DMS53 (cell line): ENCODE data around the gene PRKAR1B.

Experiments used
- DNase-seq: peaks from one replicate; lab custom pipeline; 2025; lab: John Stamatoyannopoulos, UW

Gene PRKAR1B

GRCh38 chr7:603152-603951 lies 123.7 kb downstream of the PRKAR1B start:
- no peak for DNase-seq

DNA sequence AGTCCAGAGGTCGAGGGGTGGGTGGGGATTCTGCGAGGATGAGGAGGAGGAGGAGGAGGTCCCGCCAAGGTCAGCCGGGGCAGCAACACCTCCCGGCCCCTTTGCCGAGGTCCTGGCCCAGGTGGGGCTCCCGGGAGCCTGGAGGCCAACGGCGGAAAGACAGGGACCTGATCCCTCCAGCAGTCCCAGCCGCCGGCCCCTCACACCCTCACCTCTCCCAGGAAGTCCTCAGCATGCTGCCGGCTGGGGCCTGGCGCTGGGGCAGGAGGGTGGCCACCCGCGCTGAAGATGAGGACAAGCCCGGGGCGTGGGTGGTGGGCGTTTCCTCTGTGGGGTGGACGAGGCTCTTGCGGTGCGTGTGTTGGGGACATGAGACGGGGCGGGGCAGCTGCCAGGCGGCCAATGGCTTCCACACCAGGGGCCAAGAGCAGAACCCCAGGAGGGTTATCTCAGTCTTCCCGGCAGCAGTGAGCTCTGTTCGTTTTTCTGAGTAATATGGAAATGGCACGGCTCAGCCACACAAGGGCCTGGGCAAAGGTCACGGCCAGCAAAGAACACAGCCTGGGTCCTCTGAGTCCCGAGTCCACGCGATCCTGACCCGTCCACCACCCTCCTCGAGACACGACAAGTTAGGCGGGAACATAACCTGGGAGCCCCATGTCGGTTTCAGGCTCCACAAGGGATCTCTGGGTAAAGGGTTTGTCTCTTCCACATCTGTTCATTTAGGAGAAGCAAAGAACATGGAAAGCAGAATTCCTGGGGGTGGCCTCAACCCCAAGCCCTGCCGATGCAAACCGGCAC lies 124.5 kb downstream of the PRKAR1B start:
- no peak for DNase-seq

GRCh38 chr7:601595-602340 lies 125.3 kb downstream of the PRKAR1B start:
- no peak for DNase-seq

GRCh38 chr7:601036-601594 lies 126.0 kb downstream of the PRKAR1B start:
- DNase-seq, result no peak

DNA sequence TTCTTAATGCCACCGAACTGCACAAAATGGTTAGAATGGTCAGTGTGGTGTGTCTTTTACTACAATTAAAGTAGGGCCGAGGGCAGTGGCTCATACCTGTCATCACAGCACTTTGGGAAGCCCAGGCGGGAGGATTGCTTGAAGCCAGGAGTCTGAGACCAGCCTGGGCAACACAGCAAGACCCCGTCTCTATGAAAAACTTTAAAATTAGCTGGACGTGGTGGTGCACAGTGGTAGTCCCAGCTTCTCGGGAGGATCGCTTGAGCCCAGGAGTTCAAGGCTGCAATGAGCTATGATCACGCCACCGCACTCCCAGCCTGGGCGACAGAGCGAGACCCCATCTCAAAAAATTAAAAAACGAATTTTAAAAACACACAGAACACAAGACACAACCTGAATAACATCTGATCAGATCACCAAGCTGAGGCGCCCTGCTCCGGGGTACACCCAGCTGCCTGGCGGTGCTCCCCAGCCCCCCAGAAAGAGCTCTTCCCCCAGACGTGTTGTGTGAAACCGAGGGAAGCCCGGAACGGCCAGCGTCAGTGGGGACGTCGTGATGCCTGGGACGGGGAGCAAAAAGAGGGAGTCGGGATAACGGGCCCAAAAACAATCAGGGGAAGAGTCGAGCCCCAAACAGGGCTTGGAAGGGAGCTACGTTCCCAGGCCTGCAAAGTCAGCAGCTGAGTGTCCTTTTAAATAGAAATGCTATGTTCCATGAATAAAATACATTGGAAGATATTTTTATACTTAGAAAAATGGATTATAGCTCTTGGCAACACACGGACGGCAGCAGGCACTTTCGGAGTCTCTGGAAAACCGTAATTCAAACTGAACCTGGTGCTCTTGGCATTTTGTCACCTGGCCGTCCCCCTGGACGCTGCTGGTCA lies 126.7 kb downstream of the PRKAR1B start:
- no peak for DNase-seq

- DNase-seq, result no peak
Observed at GRCh38 chr7:598899-599298, 128.2 kb downstream of the PRKAR1B start.

- no peak for DNase-seq
Observed at GRCh38 chr7:597348-598178, 129.5 kb downstream of the PRKAR1B start.

DNA sequence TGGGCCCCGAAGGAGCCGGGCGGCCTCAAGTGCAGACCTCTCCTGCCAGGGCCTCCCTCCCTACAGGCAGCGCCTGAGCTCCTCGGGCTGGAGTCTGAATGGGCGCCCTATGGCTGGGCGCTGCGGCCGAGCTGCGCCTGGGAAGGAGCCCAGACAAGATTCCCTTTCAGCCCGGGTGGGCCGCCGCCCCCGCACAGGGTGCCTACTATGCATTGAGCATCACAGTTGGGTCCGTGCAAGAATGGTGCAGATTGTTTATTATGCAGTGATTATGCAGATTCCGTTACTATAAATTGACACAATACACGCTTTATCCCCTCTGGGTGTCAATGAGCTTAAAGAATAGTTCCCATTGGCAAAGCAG lies 130.3 kb downstream of the PRKAR1B start:
- no peak for DNase-seq

GRCh38 chr7:596071-596818 lies 130.8 kb downstream of the PRKAR1B start:
- no peak for DNase-seq

DNA sequence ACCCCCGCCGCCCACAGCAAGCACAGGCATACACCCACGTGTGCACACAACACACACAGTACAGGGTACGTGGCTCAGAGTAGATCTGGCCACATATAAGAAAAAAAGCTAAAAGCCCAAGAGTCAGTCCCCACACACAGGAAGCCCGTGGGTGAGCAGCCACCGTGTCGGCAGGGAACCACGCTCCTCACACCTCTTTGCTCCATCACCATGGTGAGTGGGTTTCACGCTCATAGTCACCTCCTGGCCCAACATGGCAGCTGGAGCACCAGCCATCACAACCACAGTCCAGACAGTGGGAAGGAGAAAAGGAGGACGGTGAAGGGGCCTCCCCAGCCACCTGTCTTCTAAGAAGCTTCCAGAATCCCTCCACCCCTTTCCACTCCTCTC lies 131.5 kb downstream of the PRKAR1B start:
- DNase-seq, result no peak

GRCh38 chr7:594920-595620 lies 132.0 kb downstream of the PRKAR1B start:
- no peak for DNase-seq

GRCh38 chr7:594212-594913 lies 132.7 kb downstream of the PRKAR1B start:
- DNase-seq, result no peak

DNA sequence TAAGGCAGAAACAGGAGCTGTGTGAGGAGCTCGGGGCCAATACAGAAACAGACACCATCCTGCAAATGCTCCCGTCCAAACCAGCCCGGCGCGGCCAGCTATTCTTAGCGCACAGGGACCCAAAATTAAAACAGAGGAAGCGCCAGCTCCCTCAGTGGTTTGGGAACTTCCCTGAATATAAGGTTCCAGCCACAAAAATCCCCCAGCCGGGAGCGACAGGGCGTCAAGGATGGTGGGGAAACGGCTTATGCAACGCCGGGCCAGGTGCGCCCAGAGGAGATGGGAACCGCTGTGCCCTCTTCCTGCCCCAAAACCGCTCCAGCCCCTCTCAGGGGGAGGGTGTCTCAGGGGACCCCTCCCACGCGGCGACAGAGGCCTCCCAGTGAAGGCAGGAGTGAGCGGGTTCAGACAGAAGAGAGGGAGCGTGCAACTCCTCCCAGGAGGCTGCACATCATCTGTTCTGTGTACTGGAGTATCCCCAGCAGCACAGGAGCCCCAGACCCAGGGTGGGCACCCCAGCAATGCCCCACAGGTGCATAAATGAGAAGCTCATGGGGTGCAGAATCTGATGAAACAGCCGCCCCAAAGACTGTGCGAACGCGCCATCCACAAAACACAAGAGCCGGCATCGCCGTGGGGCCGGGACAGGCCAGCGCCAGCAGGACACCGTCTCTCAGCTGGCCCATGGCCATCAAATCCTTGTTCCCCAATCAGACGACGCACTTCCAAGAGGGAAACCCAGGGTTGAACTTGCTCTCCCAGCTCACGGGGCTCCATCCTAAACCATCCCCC lies 133.6 kb downstream of the PRKAR1B start:
- DNase-seq, result no peak

DNA sequence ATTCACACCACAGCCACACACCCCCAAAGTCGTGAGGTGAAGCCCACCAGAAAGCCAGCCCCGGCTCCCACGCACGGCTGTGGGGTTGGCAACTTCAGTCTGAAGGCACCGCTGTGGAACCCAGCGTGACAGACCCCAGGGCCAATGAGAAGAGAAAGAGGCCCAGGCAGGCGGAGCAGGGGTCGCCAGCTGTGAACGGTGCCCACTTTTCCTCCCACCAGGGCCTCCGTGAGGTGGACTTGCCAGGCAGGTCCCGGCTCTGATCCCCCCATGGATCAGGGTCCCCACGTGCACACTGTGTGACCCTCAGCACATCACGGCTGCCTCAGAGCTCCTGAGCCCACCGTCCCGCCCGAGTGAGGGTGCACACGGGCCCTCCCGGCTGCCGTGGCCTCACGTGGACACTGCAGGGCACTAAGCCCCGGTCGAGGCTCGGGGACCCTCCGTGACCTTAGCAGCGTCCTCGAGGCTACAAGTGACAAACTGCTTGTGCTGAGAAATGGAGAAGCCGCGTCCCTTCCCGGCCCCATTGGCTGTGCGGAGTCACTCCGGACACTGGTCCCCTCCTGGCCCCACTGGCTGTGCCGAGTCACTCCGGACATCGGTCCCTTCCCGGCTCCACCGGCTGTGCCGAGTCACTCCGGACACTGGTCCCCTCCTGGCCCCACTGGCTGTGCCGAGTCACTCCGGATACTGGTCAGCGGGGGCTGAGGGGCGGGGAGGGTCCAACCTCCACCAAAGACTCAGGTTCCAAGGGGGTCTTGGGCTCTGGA lies 135.0 kb downstream of the PRKAR1B start:
- DNase-seq, result no peak

DNA sequence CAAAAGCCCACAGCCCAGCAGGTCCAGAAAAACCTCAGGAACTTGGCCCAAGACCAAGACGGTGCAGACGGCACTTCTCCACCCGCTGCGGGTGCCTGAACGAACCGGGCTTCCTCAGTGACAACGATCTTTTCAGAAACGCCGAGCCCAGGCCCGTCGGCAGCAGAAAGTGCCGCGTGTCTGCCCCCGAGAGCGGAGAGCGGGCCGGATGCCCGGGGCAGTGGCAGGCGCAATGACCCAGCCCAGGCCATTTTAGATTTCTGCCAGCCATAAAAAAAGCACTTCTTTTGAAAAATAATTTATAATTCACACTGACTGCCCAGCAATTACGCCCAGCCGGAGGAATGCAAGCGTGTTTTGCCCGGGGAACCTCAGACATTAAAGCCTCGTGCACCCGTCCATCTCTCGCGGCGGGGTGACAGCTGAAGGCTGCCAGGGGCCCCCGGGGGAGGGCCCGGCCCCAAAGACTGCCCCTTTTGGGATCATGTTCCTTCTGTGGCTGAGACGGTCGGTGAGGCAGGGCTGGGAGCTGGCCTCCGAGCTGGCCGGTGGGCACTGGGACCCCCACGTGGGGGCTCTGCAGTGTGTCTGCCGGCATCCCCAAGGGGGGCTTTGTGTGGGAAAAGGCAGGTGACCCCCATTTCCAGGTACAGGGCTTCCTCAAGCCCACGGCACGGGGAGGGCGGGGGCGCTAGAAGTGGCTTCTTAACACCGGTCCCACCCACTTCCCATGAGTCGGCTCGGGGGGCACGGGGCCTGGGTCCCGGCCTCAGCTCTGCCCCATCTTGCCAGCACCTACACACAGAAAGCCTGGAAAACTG lies 136.1 kb downstream of the PRKAR1B start:
- no peak for DNase-seq
